Activated naive CD8-positive, alpha-beta T cell treated with anti-CD3 and anti-CD28 coated beads, Interleukin-2, amount 50 U/mL, for 24 hours (primary cell): ENCODE data around the gene EBLN1.

Experiments used
- ATAC-seq: fragments of 150-1000 bp; cut with Tn5 transposase; one replicate; pipeline ENCODE4 v1.10.0; 2021
- DNase-seq: peaks from one replicate; pipeline ENCODE4 v3.0.0; 2021
- H3K27ac Mint-ChIP-seq: one replicate; pipeline ENCODE4 v1.8.0; 2021; ENCODE audit warnings: mild to moderate bottlenecking, mixed read lengths
- H3K27me3 Mint-ChIP-seq: one replicate; pipeline ENCODE4 v1.8.0; 2021; ENCODE audit warnings: mixed read lengths
- H3K36me3 Mint-ChIP-seq: one replicate; pipeline ENCODE4 v1.8.0; 2021; ENCODE audit warnings: low read depth, mixed read lengths
- H3K4me1 Mint-ChIP-seq: one replicate; pipeline ENCODE4 v1.8.0; 2021; ENCODE audit warnings: mixed read lengths
- H3K4me3 Mint-ChIP-seq: one replicate; pipeline ENCODE4 v1.8.0; 2021; ENCODE audit warnings: mild to moderate bottlenecking, moderate library complexity, mixed read lengths
- H3K9me3 Mint-ChIP-seq: one replicate; pipeline ENCODE4 v1.8.0; 2021; ENCODE audit warnings: mixed read lengths

The EBLN1 gene

DNA sequence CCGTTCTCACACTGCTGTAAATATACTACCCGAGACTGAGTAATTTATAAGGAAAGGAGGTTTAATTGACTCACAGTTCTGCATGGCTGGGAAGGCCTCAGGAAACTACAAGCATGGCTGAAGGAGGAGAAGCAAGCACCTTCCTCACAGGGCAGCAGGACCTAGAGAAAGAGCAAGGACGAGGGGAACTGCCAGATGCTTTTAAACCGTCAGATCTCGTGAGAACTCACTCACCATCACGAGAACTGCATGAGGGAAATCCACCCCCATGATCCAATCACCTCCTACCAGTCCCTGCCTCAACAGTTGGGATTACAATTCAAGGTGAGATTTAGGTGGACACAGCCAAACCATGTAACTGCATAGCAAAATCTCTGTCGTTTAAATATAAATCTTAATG is at the start of gene EBLN1:
EBLN1 (minus strand) TSS at position 174 of the 400 bp plus-strand sequence. CDS start 8,032 bp downstream, outside the sequence.
- Mint-ChIP-seq H3K4me3 (no peak within 1 kb of the TSS), H3K27ac (no peak within 1 kb of the TSS), H3K9me3 (no peaks in the 10 kb centered on the region), H3K4me1 (peaks cover 14% of the 10 kb centered on the region), H3K27me3 (peaks cover 4% of the 10 kb centered on the region), H3K36me3 (no peaks in the 10 kb centered on the region)
- no peak for DNase-seq
- no peak for ATAC-seq

DNA sequence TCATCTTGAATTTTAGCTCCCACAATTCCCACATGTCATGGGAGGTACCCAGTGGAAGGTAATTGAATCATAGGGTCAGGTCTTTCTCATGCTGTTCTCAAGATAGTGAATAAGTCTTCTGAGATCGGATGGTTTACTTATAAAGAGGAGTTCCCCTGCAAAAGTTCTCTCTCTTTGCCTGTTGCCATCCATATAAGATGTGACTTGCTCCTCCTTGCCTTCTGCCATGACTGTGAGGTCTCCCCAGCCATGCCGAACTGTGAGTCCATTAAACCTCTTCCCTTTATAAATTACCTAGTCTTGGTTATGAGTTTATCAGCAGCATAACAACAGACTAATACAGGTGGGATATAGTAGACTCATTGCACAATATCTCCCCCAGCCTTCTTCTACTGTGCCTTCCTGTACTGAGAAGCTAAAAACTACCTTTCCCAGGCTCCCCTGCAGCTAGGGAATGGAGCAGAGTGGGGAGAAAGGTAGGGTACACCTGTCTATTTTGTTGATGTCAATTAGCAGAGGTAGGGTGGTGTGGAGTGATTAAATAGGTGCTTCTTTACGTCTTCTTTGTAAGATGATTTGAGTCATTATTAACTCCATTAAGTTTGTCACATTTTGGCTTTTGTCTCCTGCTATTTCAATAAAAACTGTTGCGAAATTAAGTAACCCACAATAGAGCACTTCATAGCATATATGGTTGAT is 48.2 kb upstream of the EBLN1 start:
- no peak for ATAC-seq
- H3K36me3 Mint-ChIP-seq, result no peaks in the 10 kb centered on the region
- no peak for DNase-seq
- no peak overlapping the region for H3K27ac Mint-ChIP-seq
- no peak overlapping the region for H3K4me3 Mint-ChIP-seq
- H3K4me1 Mint-ChIP-seq, result peaks cover 2% of the 10 kb centered on the region
- H3K9me3 Mint-ChIP-seq, result no peaks in the 10 kb centered on the region
- peaks cover 14% of the 10 kb centered on the region for H3K27me3 Mint-ChIP-seq

DNA sequence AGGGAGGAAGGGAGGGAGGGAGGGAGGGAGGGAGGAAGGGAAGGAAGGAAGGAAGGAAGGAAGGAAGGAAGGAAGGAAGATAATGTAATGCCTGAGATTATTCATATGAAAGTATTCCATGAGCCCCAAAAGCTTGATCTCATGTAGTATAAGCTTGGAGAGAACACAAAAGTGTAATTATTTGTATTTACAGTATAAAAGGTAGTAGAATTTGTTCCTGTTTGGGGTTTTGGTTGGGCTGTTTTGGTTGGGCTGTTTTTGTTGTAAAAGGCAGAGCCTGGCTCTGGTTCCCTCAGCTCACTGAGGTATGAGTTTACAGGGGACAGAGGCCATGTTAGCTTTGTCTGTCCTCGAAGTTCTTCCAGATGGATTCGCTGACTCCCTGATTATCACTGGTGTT is 45.3 kb upstream of the EBLN1 start:
- ATAC-seq (no peak), DNase-seq (no peak)
- Mint-ChIP-seq H3K27me3 (peaks cover 25% of the 10 kb centered on the region), H3K4me1 (peaks cover 10% of the 10 kb centered on the region), H3K27ac (no peak overlapping the region), H3K4me3 (no peak overlapping the region), H3K36me3 (no peaks in the 10 kb centered on the region), H3K9me3 (no peaks in the 10 kb centered on the region)

DNA sequence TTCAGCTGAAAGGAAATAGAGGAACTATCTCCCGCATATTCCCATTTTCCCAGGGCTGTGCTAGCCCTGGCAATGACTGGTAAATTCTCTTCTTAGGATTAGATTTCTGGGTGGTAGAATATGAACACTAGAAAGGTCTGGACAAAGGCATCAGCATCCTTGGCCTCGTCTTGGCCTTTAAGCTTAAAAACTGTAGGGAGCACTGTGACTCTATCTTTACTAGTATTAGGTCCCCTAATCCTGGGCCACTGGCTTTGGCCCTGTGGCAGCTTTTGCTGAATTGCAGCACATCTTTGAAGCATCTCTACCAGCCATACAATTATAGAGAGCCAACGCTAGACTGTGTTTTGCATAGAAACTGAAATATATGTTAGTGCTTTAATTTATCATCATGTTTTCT is 41.5 kb upstream of the EBLN1 start:
- Mint-ChIP-seq H3K36me3 (no peaks in the 10 kb centered on the region), H3K4me1 (peaks cover 15% of the 10 kb centered on the region), H3K27ac (no peak overlapping the region), H3K9me3 (no peaks in the 10 kb centered on the region), H3K4me3 (no peak overlapping the region), H3K27me3 (peaks cover 38% of the 10 kb centered on the region)
- no peak for DNase-seq
- peak; percentile 78 for ATAC-seq

DNA sequence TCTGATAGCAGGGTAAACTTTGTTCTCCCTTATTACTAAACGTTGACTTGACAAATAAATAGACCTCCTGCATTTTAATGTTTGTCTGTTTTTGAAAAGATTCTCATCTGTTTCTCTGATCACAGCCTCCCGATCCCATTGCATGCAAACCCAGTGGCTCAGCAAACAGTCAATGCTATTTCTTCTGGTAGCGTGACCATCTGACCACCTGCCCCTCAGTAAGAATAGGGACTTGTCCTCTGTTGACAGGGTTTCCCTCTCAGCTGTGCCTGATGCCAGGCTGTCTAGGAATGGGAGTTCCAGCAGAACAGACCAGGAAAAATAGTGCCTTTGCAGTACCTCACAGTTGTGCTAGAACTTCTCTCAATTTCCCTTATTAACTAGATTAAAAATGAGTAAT is 40.7 kb upstream of the EBLN1 start:
- Mint-ChIP-seq H3K36me3 (no peaks in the 10 kb centered on the region), H3K27ac (no peak overlapping the region), H3K4me3 (no peak overlapping the region), H3K9me3 (no peaks in the 10 kb centered on the region), H3K27me3 (peaks cover 39% of the 10 kb centered on the region), H3K4me1 (peaks cover 20% of the 10 kb centered on the region)
- no peak for DNase-seq
- no peak for ATAC-seq

DNA sequence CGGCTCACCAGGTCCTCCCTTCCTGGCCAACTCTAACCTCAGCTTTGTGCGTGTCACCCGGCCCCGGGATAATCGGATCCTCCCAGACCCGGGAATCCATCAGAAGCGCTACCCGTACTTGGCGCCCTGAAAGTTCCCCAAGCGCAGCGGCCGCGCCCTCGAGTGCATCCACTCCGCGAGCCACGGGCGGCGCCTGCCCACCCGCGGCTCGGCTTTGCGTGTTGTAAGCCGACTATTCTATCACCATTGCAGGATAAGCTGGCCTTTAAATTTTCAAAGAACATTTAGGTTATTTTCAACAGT is 35.7 kb upstream of the EBLN1 start:
- DNase-seq, result peak; percentile 32
- peaks cover 35% of the 10 kb centered on the region for H3K4me1 Mint-ChIP-seq

DNA sequence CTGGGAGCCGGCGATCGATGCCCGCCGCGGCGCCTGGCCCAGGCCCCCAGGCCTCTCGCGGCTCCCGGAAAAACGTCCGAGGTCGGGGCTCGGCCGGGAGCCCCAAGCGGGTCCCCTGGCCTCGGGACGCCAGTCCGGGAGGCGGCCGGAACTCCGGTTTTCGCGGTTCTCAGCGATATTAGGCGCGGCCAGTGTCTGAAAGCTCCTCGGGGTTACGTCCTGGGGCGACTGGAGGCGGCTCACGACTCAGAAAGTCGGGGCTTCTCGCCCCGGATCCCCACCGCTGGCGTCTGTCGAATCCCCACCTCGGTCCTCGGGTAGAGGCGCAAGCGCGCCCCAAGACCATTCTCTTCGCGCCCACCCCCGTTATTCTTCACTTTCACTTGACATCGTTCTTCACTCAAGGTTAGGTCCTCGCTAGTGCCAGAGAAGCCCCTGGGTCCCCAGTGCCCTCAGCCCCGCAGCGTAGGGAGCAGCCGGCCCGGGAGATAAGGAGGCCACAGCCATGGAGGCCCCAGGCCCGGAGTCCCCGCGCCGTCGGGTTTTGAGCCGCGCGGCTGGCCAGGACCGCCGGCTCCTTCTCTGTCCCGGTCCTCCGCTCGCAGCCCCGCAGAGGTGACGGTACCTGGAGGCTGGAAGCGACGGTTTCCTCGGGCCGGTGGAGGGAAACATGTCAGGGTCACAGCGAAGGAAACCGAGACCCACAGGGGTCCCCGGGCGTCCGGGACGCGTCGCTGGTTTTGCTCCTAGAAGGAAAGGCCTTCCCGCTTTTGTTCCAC is 35.2 kb upstream of the EBLN1 start:
- Mint-ChIP-seq H3K27me3 (peaks cover 21% of the 10 kb centered on the region), H3K27ac (peak overlapping the region; percentile 93), H3K36me3 (peaks cover 2% of the 10 kb centered on the region), H3K9me3 (no peaks in the 10 kb centered on the region), H3K4me3 (peak overlapping the region; percentile 94), H3K4me1 (peaks cover 40% of the 10 kb centered on the region)
- peak; percentile 52 for DNase-seq
- peak; percentile 30 for ATAC-seq

More for the DNA sequence above, 35.7 kb upstream of the EBLN1 start:
- Mint-ChIP-seq H3K27ac (peak overlapping the region; percentile 93), H3K27me3 (peaks cover 26% of the 10 kb centered on the region), H3K36me3 (peaks cover 2% of the 10 kb centered on the region), H3K4me3 (peak overlapping the region; percentile 84), H3K9me3 (no peaks in the 10 kb centered on the region)
- no peak for ATAC-seq

DNA sequence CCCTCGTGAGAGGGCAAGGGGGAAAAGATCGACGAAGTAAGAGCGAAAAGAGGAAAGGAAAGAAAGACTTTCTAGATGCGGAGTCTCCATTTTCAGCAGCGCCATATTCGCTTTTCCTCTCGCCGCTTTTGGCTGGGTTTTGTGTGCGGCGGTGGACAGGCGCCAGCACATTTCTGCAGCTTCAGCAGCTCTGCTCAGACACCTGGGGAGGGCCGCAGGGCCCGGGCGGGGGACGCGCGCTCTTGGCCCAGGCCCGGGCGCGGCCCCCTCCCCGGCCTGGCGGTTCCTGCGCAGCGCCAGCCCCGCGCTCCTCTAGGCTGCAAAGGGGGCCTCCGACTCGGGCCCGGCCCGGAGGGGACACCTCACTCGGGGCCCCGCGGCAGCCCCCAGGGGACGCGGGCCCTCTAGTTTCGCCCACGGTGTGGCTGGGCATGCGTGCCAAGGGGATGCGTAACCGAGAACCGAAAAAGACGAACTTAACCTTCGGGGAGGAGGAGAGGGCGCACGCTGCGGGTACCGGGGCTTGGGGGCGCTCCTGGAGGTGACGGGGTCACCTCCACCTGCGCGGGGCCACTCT is 34.5 kb upstream of the EBLN1 start:
- DNase-seq, result peak; percentile 73
- Mint-ChIP-seq H3K4me3 (peak overlapping the region; percentile 94), H3K27ac (peak overlapping the region; percentile 98), H3K27me3 (peaks cover 21% of the 10 kb centered on the region), H3K36me3 (peaks cover 2% of the 10 kb centered on the region), H3K4me1 (peaks cover 47% of the 10 kb centered on the region), H3K9me3 (no peaks in the 10 kb centered on the region)
- ATAC-seq, result peak; percentile 88

DNA sequence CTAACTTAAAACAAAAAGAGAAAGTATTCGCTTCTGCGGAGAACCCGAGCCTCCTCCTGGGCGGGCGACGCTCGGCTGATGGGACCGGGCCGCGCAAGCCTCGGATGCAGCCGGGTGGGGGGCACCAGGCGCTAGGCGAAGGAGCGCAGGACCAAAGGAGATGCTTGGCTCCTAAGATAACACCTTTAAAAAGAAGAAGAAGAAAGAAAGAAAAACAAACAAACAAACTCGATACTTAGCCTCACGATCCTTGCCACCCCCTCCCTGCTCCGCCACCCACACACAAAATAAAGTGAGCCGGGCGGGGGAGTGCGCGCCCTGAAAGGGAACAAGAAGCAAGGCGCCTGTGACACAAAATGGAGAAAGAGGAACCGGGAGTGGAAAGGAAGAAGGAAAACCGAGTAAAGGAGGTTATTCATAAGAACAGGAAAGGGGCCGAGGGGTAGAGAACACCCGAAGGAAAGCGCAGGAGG is 34.0 kb upstream of the EBLN1 start:
- Mint-ChIP-seq H3K4me1 (peaks cover 49% of the 10 kb centered on the region), H3K9me3 (no peaks in the 10 kb centered on the region), H3K36me3 (peaks cover 6% of the 10 kb centered on the region), H3K27me3 (peaks cover 16% of the 10 kb centered on the region), H3K27ac (peak overlapping the region; percentile 98), H3K4me3 (peak overlapping the region; percentile 94)
- DNase-seq (peak; percentile 62), ATAC-seq (peak; percentile 15)

DNA sequence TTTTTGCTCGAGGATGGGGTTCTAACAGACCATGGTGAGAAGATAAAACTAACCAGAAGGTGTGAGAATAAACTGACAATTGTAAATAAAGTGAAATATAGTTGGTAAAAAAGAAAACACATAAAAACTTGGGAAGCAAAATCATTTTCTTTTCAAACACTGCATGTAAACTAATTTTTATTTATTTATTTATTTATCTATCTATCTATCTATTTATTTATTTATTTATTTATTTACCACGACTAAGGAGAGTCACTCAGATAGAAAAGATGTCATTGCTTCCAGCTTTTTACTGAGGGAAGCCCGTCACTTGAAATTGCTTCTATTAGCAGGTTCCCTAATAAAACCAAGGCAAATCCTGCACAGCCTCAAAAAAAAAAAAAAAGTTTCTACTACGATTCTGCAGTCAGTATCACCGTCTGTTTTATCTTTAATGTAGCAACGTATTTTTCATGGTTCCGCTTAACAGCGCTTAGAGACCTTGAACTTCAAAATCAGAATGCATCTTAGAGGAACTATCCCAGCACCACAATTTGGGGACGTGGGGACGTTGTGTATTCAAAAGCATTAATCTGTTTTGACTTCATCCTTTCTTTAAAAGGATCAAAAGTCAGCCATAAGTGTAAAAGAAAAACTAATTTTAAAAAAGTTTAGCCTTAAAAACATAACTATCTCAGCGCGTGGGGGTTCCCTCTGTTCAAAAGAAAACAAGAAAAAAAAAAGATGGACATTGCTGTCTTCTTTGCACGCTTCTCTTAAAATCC is 33.3 kb upstream of the EBLN1 start:
- Mint-ChIP-seq H3K4me1 (peaks cover 56% of the 10 kb centered on the region), H3K9me3 (no peaks in the 10 kb centered on the region), H3K27ac (peak overlapping the region; percentile 98), H3K36me3 (peaks cover 6% of the 10 kb centered on the region), H3K4me3 (peak overlapping the region; percentile 94), H3K27me3 (peaks cover 12% of the 10 kb centered on the region)
- ATAC-seq (no peak), DNase-seq (no peak)

DNA sequence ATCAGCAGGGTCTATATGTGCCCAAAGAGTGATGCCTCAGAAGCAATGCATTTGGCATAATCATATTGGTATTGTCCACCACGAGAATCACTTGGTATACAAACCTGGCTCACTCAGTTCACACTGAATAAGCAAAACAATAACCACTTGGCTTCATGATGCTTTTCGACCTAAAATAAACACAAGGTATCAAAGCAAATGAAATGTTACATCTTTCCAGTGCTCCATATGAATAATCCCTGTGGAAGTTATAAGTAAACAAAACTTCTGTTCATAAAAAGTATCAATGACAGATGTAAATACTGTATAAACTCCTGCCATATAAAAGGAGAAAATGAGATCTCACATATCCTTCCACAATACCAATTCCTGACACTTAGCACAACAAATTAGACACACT is 29.8 kb upstream of the EBLN1 start:
- Mint-ChIP-seq H3K27me3 (peaks cover 4% of the 10 kb centered on the region), H3K4me3 (peak overlapping the region; percentile 67), H3K27ac (peak overlapping the region; percentile 95), H3K36me3 (peaks cover 6% of the 10 kb centered on the region), H3K4me1 (peaks cover 64% of the 10 kb centered on the region), H3K9me3 (peaks cover 4% of the 10 kb centered on the region)
- no peak for ATAC-seq
- no peak for DNase-seq

DNA sequence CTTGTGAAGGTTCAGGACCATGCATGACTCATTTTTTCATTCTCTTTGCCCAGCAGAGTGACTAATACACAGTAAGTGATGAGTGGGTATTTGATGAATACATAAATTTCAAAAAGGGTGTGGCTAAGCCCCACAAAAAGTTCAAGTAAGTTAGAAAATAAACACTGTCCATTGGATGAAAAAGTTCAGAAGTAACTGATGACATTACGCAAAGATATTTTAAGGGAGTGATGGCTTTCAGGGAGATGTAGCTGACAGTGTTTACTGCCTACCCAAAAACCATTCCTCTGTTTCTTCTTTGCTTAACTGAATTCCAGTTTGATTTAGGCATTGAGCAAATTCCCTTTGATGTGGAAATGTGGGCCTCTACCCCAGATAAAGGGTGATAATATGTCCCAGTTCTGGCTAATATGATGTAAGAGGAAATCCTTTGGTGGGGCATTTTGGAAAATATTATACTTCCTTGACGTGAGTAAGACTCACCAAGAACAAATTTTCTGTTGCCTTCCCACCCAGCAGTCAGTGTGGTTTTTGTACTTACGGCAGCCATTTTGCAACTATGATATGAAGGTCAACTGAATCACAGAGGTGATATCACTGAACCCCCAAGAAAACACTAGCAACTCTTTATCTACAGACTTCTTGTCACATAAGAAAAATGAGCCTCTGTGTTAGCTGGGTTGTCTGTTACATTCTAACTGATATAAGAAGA is 29.0 kb upstream of the EBLN1 start:
- Mint-ChIP-seq H3K27me3 (peaks cover 4% of the 10 kb centered on the region), H3K4me1 (peaks cover 61% of the 10 kb centered on the region), H3K9me3 (peaks cover 8% of the 10 kb centered on the region), H3K4me3 (peak overlapping the region; percentile 67), H3K27ac (peak overlapping the region; percentile 95), H3K36me3 (peaks cover 6% of the 10 kb centered on the region)
- no peak for DNase-seq
- ATAC-seq, result peak; percentile 89

DNA sequence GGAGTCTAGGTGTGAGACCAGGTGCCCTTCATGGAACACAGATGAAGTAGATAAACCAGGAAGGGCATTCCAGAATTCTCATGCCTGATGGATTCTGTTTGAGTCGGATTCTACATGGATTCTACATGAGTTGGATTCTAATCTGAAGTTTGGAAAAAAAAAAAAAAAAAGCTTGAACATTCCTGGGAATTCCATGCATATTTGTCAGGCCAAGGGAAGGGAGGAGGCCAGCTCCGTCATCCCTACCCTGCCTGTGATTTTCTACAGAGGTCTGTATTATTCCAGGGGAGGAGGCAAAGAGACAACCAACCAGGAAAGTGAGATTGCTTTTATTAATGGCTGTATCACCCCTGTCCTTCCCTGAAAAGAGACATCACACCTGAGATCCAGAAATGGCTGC is 27.8 kb upstream of the EBLN1 start:
- Mint-ChIP-seq H3K9me3 (peaks cover 10% of the 10 kb centered on the region), H3K36me3 (peaks cover 4% of the 10 kb centered on the region)
- no peak for DNase-seq

DNA sequence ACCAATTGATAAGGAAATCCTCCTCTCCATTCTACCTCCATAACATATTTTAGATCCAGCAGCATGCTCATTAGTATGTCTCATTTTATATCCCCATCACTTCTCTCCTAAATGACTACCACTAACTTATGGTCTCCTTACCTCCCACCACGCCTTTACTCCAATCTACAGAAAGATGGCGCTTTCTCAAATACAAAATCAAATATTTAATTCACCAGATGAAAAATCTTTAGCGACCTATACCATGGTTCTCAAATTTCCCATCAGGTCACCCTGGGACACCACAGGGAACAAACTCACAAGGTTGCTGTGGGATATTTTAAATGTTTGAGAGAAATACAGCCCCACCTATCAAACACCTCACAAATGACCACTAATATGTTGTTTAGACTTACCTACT is 27.0 kb upstream of the EBLN1 start:
- Mint-ChIP-seq H3K36me3 (peaks cover 3% of the 10 kb centered on the region), H3K27ac (no peak overlapping the region), H3K9me3 (peaks cover 10% of the 10 kb centered on the region), H3K4me3 (no peak overlapping the region), H3K4me1 (peaks cover 45% of the 10 kb centered on the region), H3K27me3 (peaks cover 4% of the 10 kb centered on the region)
- no peak for ATAC-seq
- DNase-seq, result no peak

More for the DNA sequence above, 27.8 kb upstream of the EBLN1 start:
- Mint-ChIP-seq H3K4me3 (no peak overlapping the region), H3K27ac (peak overlapping the region; percentile 78), H3K4me1 (peaks cover 53% of the 10 kb centered on the region), H3K27me3 (peaks cover 4% of the 10 kb centered on the region)
- ATAC-seq, result no peak
